HepG2 (cell line): ENCODE data around the gene ELAPOR1. TPM values are rescaled to one million over a fixed set of nuclear protein-coding genes. Genes with fewer than 3 reads are reported as not detected.

ENCODE experiments used
- FIP1L1 ChIP-seq: fragments of 200-400 bp; formaldehyde crosslinking; IDR thresholded peaks from 2 replicates; pipeline ENCODE4 v1.6.1; 2018; ENCODE audit warnings: low read depth, mild to moderate bottlenecking, low read length, moderate library complexity, borderline replicate concordance; ENCODE audit not compliant: insufficient read depth
- KLF12 ChIP-seq: sonication (generic); formaldehyde crosslinking; IDR thresholded peaks from 2 replicates; pipeline ENCODE4 v1.4.0; 2020; ENCODE audit warnings: missing genetic modification reagents, borderline replicate concordance
- KLF16 ChIP-seq, 2 experiments: sonication (generic) in 1 of 2; formaldehyde crosslinking in 1 of 2; IDR thresholded peaks; 2 replicates each; pipeline versions ENCODE4 v1.6.1 to v1.8.0; 2016 to 2023; ENCODE audit warnings: missing genetic modification reagents in 2 of 2, missing compliant biosample characterization in 1 of 2
- MED1 ChIP-seq: sonication (generic); formaldehyde crosslinking; IDR thresholded peaks from 2 replicates; pipeline ENCODE4 v1.4.0; 2020; ENCODE audit warnings: missing genetic modification reagents
- MNT ChIP-seq: fragments of 450-650 bp; IDR thresholded peaks from 2 replicates; pipeline ENCODE4 v1.6.1; 2016
- NCOA5 ChIP-seq: sonication (generic); formaldehyde crosslinking; IDR thresholded peaks from 2 replicates; pipeline ENCODE4 v1.4.0; 2020; ENCODE audit warnings: missing genetic modification reagents
- RAD21 ChIP-seq: fragments of 450-650 bp; formaldehyde crosslinking; IDR thresholded peaks from 2 replicates; pipeline ENCODE4 v1.5.0; 2020; ENCODE audit warnings: mild to moderate bottlenecking
- RELA ChIP-seq: sonication (generic); formaldehyde crosslinking; IDR thresholded peaks from 2 replicates; pipeline ENCODE4 v1.4.0; 2020; ENCODE audit warnings: missing genetic modification reagents
- RNF2 ChIP-seq: fragments of 450-650 bp; conservative IDR thresholded peaks from 2 replicates; pipeline ENCODE4 v1.6.1; 2016; ENCODE audit warnings: low read depth
- STAG1 ChIP-seq: sonication (generic); formaldehyde crosslinking; IDR thresholded peaks from 2 replicates; pipeline ENCODE4 v1.4.0; 2020; ENCODE audit warnings: missing genetic modification reagents
- THAP8 ChIP-seq: sonication (generic); formaldehyde crosslinking; IDR thresholded peaks from 2 replicates; pipeline ENCODE4 v1.5.1; 2020; ENCODE audit warnings: missing genetic modification reagents, mild to moderate bottlenecking, borderline replicate concordance
- ZMYM4 ChIP-seq: sonication (generic); formaldehyde crosslinking; IDR thresholded peaks from 2 replicates; pipeline ENCODE4 v1.8.1; 2023; ENCODE audit warnings: mild to moderate bottlenecking, missing genetic modification reagents
- ZNF317 ChIP-seq: sonication (generic); formaldehyde crosslinking; IDR thresholded peaks from 2 replicates; pipeline ENCODE4 v1.5.0; 2020; ENCODE audit warnings: mild to moderate bottlenecking, missing genetic modification reagents
- ZNF431 ChIP-seq: sonication (generic); formaldehyde crosslinking; IDR thresholded peaks from 2 replicates; pipeline ENCODE4 v1.9.0; 2022; ENCODE audit warnings: missing genetic modification reagents, low read depth, mild to moderate bottlenecking, borderline replicate concordance
- ZNF557 ChIP-seq: sonication (generic); formaldehyde crosslinking; IDR thresholded peaks from 2 replicates; pipeline ENCODE4 v1.4.0; 2020; ENCODE audit warnings: missing genetic modification reagents
- ZNF570 ChIP-seq: sonication (generic); formaldehyde crosslinking; IDR thresholded peaks from 2 replicates; pipeline ENCODE4 v1.4.0; 2020; ENCODE audit warnings: mild to moderate bottlenecking, missing genetic modification reagents, borderline replicate concordance
- polyA plus RNA-seq, 8 experiments: library from polyadenylated mRNA; depleted of rRNA in 3 of 8; stranded (reverse) in 7 of 8; unstranded in 1 of 8; fragments of >200 nt; fragmentation: Illumina TruSeq in 4 of 8; extraction: Trizol in 4 of 8; gene quantifications; 2 replicates each; pipeline versions ENCODE4 v1.2.1 to v1.2.3, GENCODE V29; 2011 to 2016; ENCODE audit warnings: low read depth in 4 of 8, missing spikeins in 1 of 8, mixed read lengths in 1 of 8; ENCODE audit not compliant: insufficient read depth in 1 of 8
- total RNA-seq, 5 experiments: library from RNA; depleted of rRNA; stranded (reverse); fragments of >200 nt; fragmentation: Illumina TruSeq; extraction: Trizol; gene quantifications; 2 replicates each; pipeline ENCODE4 v1.2.3, GENCODE V29; 2016; ENCODE audit warnings: low read depth in 1 of 5
- TF ChIP-seq, protein P1 (sequence below): sonication (generic); formaldehyde crosslinking; IDR thresholded peaks from 2 replicates; pipeline ENCODE4 v1.4.0; 2020; ENCODE audit warnings: missing genetic modification reagents
- TF ChIP-seq, protein P2 (sequence below): IDR thresholded peaks from 2 replicates; pipeline ENCODE4 v1.6.1; 2016; ENCODE audit warnings: missing biosample characterization, missing genetic modification reagents, low read depth
- TF ChIP-seq, protein P3 (sequence below): sonication (generic); formaldehyde crosslinking; IDR thresholded peaks from 2 replicates; pipeline ENCODE4 v1.4.0; 2020; ENCODE audit warnings: missing genetic modification reagents, borderline replicate concordance

ELAPOR1 gene
- total and polyA plus RNA-seq, 2 of the 13 experiments (the other 11 are each of a cell fraction or from before 2014, with no cell fraction given): 0.13 to 0.20 TPM

GRCh38 chr1:109112652-109113285, 1.1 kb upstream of the ELAPOR1 start (continued):
- TF ChIP-seq MNT (no peak), MED1 (0 out of 2 replicates have a peak, but pooled peaks have one; percentile 33), NCOA5 (CRISPR knock-in tag) (no peak), THAP8 (CRISPR knock-in tag) (no peak), RELA (CRISPR knock-in tag) (no peak), ZNF317 (no peak), KLF16 (CRISPR knock-in tag; IDR thresholded peaks at IDR 0.05) (peak in 1 of 2 experiments; percentile 69; a peak in 1 of 4 replicates), KLF12 (CRISPR knock-in tag) (no peak), STAG1 (CRISPR knock-in tag) (peak; percentile 80), RAD21 (CRISPR knock-in tag) (peak; percentile 77), FIP1L1 (no peak), RNF2 (0 out of 2 replicates have a peak, but pooled peaks have one; percentile 31), ZNF431 (CRISPR knock-in tag) (no peak), ZNF570 (no peak), ZMYM4 (CRISPR knock-in tag) (peak; percentile 66; the same call in 1 of the 2 replicates), ZNF557 (CRISPR knock-in tag) (no peak)
- TF ChIP-seq, protein P1, sequence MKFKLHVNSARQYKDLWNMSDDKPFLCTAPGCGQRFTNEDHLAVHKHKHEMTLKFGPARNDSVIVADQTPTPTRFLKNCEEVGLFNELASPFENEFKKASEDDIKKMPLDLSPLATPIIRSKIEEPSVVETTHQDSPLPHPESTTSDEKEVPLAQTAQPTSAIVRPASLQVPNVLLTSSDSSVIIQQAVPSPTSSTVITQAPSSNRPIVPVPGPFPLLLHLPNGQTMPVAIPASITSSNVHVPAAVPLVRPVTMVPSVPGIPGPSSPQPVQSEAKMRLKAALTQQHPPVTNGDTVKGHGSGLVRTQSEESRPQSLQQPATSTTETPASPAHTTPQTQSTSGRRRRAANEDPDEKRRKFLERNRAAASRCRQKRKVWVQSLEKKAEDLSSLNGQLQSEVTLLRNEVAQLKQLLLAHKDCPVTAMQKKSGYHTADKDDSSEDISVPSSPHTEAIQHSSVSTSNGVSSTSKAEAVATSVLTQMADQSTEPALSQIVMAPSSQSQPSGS (CRISPR knock-in tag): 0 out of 2 replicates have a peak, but pooled peaks have one; percentile 32
- TF ChIP-seq, protein P2, sequence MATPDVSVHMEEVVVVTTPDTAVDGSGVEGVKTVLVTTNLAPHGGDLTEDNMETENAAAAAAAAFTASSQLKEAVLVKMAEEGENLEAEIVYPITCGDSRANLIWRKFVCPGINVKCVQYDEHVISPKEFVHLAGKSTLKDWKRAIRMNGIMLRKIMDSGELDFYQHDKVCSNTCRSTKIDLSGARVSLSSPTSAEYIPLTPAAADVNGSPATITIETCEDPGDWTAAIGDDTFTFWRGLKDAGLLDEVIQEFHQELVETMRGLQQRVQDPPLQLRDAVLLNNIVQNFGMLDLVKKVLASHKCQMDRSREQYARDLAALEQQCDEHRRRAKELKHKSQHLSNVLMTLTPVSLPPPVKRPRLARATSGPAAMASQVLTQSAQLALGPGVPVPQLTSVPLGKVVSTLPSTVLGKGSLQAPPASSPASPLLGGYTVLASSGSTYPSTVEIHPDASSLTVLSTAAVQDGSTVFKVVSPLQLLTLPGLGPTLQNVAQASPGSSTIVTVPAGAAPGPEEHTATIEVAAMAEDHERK (CRISPR knock-in tag): no peak
- TF ChIP-seq, protein P3, sequence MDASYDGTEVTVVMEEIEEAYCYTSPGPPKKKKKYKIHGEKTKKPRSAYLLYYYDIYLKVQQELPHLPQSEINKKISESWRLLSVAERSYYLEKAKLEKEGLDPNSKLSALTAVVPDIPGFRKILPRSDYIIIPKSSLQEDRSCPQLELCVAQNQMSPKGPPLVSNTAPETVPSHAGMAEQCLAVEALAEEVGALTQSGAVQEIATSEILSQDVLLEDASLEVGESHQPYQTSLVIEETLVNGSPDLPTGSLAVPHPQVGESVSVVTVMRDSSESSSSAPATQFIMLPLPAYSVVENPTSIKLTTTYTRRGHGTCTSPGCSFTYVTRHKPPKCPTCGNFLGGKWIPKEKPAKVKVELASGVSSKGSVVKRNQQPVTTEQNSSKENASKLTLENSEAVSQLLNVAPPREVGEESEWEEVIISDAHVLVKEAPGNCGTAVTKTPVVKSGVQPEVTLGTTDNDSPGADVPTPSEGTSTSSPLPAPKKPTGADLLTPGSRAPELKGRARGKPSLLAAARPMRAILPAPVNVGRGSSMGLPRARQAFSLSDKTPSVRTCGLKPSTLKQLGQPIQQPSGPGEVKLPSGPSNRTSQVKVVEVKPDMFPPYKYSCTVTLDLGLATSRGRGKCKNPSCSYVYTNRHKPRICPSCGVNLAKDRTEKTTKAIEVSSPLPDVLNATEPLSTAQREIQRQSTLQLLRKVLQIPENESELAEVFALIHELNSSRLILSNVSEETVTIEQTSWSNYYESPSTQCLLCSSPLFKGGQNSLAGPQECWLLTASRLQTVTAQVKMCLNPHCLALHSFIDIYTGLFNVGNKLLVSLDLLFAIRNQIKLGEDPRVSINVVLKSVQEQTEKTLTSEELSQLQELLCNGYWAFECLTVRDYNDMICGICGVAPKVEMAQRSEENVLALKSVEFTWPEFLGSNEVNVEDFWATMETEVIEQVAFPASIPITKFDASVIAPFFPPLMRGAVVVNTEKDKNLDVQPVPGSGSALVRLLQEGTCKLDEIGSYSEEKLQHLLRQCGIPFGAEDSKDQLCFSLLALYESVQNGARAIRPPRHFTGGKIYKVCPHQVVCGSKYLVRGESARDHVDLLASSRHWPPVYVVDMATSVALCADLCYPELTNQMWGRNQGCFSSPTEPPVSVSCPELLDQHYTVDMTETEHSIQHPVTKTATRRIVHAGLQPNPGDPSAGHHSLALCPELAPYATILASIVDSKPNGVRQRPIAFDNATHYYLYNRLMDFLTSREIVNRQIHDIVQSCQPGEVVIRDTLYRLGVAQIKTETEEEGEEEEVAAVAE (CRISPR knock-in tag): peak; percentile 36; the same call in 1 of the 2 replicates
